ENCODE measurements around the gene IDUA.
"Not testable (repeated sequence)": the region's sequence is repeated elsewhere in the genome, so short reads cannot be mapped to it uniquely, and the experiment has no call there.

IDUA gene

DNA sequence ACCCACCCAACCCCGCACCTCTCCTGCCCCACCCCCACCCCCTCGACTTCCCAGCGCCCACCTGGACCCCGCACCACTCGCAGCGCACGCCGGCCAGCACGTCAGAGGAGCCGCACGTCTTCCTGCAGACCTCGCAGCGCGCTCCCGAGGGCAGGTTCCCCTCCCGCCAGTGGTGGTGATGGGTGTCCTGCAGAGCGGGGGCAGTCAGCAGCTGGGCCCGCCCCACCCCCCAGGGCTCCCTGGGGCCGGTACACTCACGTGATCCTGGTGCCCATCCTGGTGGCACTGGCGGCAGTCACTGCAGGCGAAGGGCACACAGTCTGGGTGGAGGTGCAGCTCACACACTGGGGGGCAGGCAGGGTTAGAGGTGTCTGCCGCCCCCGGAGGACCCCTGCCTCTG, 18.6 kb upstream of the IDUA start:
- DNase-seq, result no peak

DNA sequence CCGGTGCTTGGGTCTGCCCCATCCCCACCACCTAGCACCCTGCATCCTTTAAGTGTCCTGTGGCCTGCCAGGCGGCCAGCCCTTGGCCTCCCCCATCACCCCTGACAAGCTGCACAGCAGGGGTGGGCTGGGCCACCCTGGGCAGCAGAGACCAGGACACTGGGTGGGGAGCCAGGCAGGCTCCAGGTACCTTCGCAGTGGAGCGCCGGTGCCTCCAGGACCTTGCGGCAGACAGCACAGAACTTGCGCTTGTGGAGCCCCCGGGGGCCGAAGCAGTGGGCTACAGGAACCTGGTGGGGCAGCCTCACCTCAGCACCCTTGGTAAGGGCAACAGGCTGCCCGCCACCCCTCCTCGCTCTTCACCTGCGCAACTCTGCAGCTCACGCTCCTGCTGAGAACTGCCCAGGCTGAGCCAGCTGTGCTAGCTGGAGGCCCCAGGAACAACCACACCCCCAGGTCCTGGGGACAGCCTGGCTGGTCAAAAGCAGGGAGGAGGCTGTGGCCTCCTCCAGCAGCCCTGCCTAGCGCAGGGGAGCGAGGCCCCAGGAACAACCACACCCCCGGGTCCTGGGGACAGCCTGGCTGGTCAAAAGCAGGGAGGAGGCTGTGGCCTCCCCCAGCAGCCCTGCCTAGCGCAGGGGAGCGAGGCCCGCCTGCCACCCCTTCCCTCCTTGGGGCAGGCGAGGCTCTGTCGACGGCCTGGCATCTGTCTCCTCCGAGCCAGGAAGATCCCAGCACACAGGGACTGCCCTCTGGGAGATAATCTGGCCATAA, 18.0 kb upstream of the IDUA start:
- no peak for DNase-seq

DNA sequence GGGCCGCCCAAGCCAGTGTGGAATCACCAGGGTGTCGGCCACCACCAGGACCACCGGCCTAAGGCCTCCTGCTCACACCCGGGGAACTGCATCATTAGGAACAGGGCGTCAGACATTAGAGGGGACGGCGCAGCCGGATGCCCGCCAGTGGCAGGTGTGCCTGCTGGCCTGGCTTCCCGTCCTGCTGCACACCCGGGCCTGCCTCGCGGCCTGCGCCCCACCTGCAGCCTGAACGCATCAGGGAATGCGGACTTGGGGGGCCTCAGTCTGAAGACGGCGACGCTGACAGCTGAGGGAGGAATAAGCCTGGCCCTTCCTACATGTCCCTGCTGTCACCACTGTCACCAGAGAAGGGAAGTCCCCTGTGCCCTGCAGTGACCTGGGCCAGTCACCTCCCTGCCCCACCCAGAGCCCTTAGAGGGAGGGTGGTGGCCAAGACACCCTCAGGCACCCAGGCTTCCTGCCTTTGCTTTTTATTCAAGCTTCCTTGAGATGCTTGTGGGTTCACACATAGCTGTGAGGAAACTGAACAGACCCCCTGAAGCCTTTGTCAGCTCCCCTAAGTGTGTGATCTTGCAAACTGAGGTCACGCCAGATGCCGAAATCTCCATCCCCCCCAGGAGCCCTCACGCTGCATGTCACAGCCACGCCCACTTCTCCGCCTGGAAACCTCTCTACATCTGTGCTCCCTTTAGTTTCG, 16.6 kb upstream of the IDUA start:
- DNase-seq, result no peak

- no peak for DNase-seq
These were observed 15.9 kb upstream of the IDUA start for GRCh38 chr4:970854-971520.

- no peak for DNase-seq
These were observed 15.0 kb upstream of the IDUA start for GRCh38 chr4:971666-972500.

- no peak for DNase-seq
These were observed 14.0 kb upstream of the IDUA start for GRCh38 chr4:972651-973424.

- DNase-seq, result peak; percentile 12
These were observed 13.1 kb upstream of the IDUA start, which contains the start of gene DGKQ for GRCh38 chr4:973431-974397. Gene DGKQ, minus strand, starts transcription at chr4:973569. Its CDS starts 87 bp downstream, at chr4:973482.

- no peak for DNase-seq
These were observed 12.2 kb upstream of the IDUA start for GRCh38 chr4:974668-975067.

- not testable (repeated sequence) for DNase-seq
These were observed 10.8 kb upstream of the IDUA start for GRCh38 chr4:976016-976415.

GRCh38 chr4:978957-979701, 7.7 kb upstream of the IDUA start:
- DNase-seq, result no peak

DNA sequence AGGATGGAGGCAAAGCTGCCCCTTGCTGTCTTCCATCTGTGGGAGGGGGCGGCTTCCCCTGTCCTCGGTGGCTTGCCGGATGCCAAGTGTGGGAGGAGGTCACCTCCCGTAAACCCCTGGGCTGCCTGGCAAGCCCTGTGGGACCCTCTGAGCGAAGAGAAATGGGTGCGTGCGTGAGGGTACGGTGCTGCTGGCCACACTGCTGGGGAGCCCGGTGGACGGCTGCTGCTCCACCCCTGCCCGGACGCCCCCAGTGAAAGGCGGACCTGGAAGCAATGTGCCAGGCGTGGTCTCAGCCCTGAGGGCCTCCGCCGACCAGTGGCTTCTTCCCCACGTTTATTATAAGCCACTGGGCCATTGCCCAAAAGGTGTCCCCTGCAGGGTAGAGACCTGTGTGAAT, 4.6 kb upstream of the IDUA start:
- DNase-seq, result no peak

DNA sequence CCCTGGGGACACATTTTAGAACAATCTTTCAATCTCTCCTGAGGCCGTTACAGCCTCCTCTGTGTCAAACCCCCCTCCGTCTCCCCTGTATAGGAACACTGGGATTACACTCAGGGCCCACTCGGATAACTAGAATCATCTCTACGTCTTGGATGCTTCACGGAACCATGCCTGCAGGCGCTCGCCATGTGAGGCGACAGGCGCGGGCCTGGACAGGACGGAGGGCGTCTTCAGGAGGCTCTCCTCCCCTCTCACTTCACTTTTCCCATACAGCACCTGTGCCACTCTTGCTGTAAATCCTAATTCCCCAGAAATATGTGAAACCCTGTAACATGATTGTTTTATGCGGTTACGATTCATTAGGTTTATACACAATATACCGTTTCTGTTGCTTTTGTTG, 4.0 kb upstream of the IDUA start:
- no peak for DNase-seq

GRCh38 chr4:984336-985054, 2.3 kb upstream of the IDUA start:
- no peak for DNase-seq

DNA sequence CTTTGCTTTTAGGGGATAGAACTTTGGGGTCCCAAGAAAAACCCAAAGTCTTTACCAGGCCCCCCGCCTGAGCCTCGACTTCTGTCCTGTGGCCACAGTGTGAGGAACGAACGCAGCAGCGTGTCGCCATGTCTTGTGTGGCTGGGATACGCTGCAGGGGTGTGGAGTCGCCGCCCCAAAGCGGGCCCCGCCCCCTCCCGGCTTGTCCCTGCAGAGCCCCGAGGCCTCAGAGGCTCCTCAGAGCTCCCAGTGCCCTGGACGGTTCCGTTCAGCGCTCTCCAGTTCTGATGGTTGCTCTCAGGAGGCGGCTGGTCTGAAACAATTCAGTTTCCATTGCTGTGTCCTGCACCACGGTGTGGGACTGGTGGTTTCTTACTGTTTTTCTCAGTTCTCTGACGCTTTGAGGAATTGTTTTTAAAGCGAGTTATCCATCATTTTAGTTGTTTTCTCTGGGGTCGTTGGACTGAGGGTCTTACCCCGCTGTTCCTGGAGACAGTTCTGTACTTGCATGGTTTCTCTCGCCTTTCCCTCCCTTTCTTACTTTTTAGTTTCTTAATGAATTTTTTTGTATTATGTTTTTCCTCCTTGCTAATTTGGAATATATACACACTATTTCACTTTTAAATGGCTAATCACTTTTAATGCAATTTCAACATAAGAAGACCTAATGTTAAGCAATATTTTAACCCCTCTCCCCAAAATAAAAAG, 1.6 kb upstream of the IDUA start:
- no peak for DNase-seq

- peak; percentile 14 for DNase-seq
These were observed 391 bp upstream of the IDUA start for GRCh38 chr4:986428-986878.

GRCh38 chr4:987624-988513, 1.0 kb downstream of the IDUA start:
- no peak for DNase-seq
